HCT116 (cell line): ENCODE data around the gene C1QL4. TPM values are rescaled to one million over a fixed set of nuclear protein-coding genes. Genes with fewer than 3 reads are reported as not detected.

Source experiments
- ATAC-seq: fragments of 200-7000 bp; cut with Tn5 transposase; 2 replicates; pipeline ENCODE4 v1.9.1; 2020; ENCODE audit warnings: mild to moderate bottlenecking, moderate library complexity
- BruUV-seq: library from RNA; stranded (reverse); fragments of 400-500 nt; replicated peaks from 2 replicates; lab custom pipeline; 2021; lab: Mats Ljungman, UMichigan
- CTCF ChIA-PET: fragments of 300-600 bp; sonication (Branson Sonifier 250); formaldehyde crosslinking; loops from one replicate; lab custom pipeline; 2021; ENCODE audit warnings: antibody characterized with exemption; lab: Charles Lee
- POLR2A ChIA-PET: fragments of 300-600, 350-600 bp; sonication (Branson Sonifier 250); formaldehyde crosslinking; loops from one replicate; lab custom pipeline; 2021; ENCODE audit warnings: antibody characterized with exemption; lab: Charles Lee
- RAD21 ChIA-PET, 2 experiments: fragments of 300-600 bp; sonication (Branson Sonifier 250); formaldehyde crosslinking; loops; one replicate each; lab custom pipeline; 2023; ENCODE audit warnings: low total read pairs in 2 of 2; ENCODE audit not compliant: uncharacterized antibody in 2 of 2, unreplicated experiment in 2 of 2, low non-redundant PET in 1 of 2; lab: Charles Lee
- DNase-seq: peaks from one replicate; pipeline ENCODE4 v3.0.0-alpha.2; 2010; ENCODE audit warnings: low read depth, low spot score
- H2AFZ ChIP-seq: fragments of 200-600 bp; shearing (Covaris generic), sonication (generic); 2 replicates; pipeline ENCODE4 v1.6.1; 2017; ENCODE audit warnings: low read depth, mixed run types, mixed read lengths, antibody characterized with exemption, low read length; ENCODE audit not compliant: poor library complexity, severe bottlenecking
- H3K27ac ChIP-seq: 2 replicates; pipeline ENCODE4 v1.5.1; 2012; ENCODE audit warnings: low read depth, low read length
- H3K27me3 ChIP-seq: fragments of 200-600 bp; sonication (generic); 2 replicates; pipeline ENCODE4 v1.6.1; 2016; ENCODE audit warnings: mixed run types, low read length, mixed read lengths; ENCODE audit not compliant: insufficient read depth
- H3K36me3 ChIP-seq, 2 experiments: fragments of 200-500 bp in 1 of 2; fragments of 200-600 bp in 1 of 2; sonication (Bioruptor generic) in 1 of 2; sonication (generic) in 1 of 2; 2 replicates each; pipeline versions ENCODE4 v1.5.1 to v1.6.1; 2014 to 2016; ENCODE audit warnings: low read length in 2 of 2, inconsistent platforms in 1 of 2, mixed read lengths in 1 of 2, mixed run types in 1 of 2; ENCODE audit not compliant: insufficient read depth in 2 of 2, control insufficient read depth in 1 of 2
- H3K4me1 ChIP-seq, 2 experiments: fragments of 200-600 bp in 1 of 2; sonication (generic) in 1 of 2; 2 replicates each; pipeline versions ENCODE4 v1.5.1 to v1.6.1; 2012 to 2017; ENCODE audit warnings: low read length in 2 of 2, inconsistent platforms in 1 of 2, mild to moderate bottlenecking in 1 of 2, mixed read lengths in 1 of 2, mixed run types in 1 of 2, moderate library complexity in 1 of 2; ENCODE audit not compliant: insufficient read depth in 2 of 2, control insufficient read depth in 1 of 2
- H3K4me2 ChIP-seq: fragments of 200-600 bp; sonication (generic); 2 replicates; pipeline ENCODE4 v1.6.1; 2017; ENCODE audit warnings: mixed run types, low read length, mixed read lengths
- H3K4me3 ChIP-seq, 2 experiments: fragments of 200-600 bp in 1 of 2; sonication (generic) in 1 of 2; replicated peaks in 1 of 2; 2 replicates each; pipeline ENCODE4 v1.5.1; 2011 to 2016; ENCODE audit warnings: low read length in 2 of 2, control low read depth in 1 of 2, low read depth in 1 of 2, mild to moderate bottlenecking in 1 of 2, mixed read lengths in 1 of 2, mixed run types in 1 of 2
- H3K79me2 ChIP-seq: fragments of 200-600 bp; sonication (generic); 2 replicates; pipeline ENCODE4 v1.6.1; 2017; ENCODE audit warnings: mild to moderate bottlenecking, mixed run types, low read length, moderate library complexity, mixed read lengths; ENCODE audit not compliant: insufficient read depth
- H3K9ac ChIP-seq: fragments of 200-600 bp; sonication (generic); 2 replicates; pipeline ENCODE4 v1.6.1; 2016; ENCODE audit warnings: low read length, mixed read lengths
- H3K9me2 ChIP-seq: fragments of 200-600 bp; sonication (generic), shearing (Covaris generic); 2 replicates; pipeline ENCODE4 v1.6.1; 2017; ENCODE audit warnings: mixed run types, mild to moderate bottlenecking, moderate library complexity; ENCODE audit not compliant: insufficient read depth
- H3K9me3 ChIP-seq, 2 experiments: fragments of 200-500 bp in 1 of 2; fragments of 200-600 bp in 1 of 2; sonication (Bioruptor generic) in 1 of 2; sonication (generic) in 1 of 2; 2 replicates each; pipeline ENCODE4 v1.6.1; 2014 to 2017; ENCODE audit warnings: low read length in 2 of 2, mixed read lengths in 2 of 2, inconsistent platforms in 1 of 2, low read depth in 1 of 2, mild to moderate bottlenecking in 1 of 2, mixed run types in 1 of 2, moderate library complexity in 1 of 2; ENCODE audit not compliant: control insufficient read depth in 1 of 2, insufficient read depth in 1 of 2
- H4K20me1 ChIP-seq: fragments of 200-600 bp; sonication (generic), shearing (Covaris generic); 2 replicates; pipeline ENCODE4 v1.6.1; 2017; ENCODE audit warnings: mixed run types, mild to moderate bottlenecking, moderate library complexity; ENCODE audit not compliant: insufficient read depth
- ATF3 ChIP-seq: IDR thresholded peaks from 2 replicates; pipeline ENCODE4 v1.6.1; 2012
- CBX3 ChIP-seq: IDR thresholded peaks from 2 replicates; pipeline ENCODE4 v1.6.1; 2012; ENCODE audit warnings: low read depth
- CTCF ChIP-seq, 3 experiments: fragments of 200-600 bp in 1 of 3; sonication (generic) in 1 of 3; IDR thresholded peaks in 2 of 3; conservative IDR thresholded peaks in 1 of 3; 2 replicates each; pipeline ENCODE4 v1.5.1; 2012 to 2017; ENCODE audit warnings: low read depth in 2 of 3, low read length in 2 of 3, antibody characterized with exemption in 1 of 3, borderline replicate concordance in 1 of 3, control low read depth in 1 of 3, mild to moderate bottlenecking in 1 of 3, mixed read lengths in 1 of 3, mixed run types in 1 of 3, moderate library complexity in 1 of 3; ENCODE audit not compliant: insufficient read depth in 1 of 3
- ELF1 ChIP-seq: IDR thresholded peaks from 2 replicates; pipeline ENCODE4 v1.6.1; 2012; ENCODE audit warnings: low read depth, borderline replicate concordance
- EZH2phosphoT487 ChIP-seq: fragments of 200-600 bp; IDR thresholded peaks from 2 replicates; pipeline ENCODE4 v1.6.1; 2018; ENCODE audit warnings: antibody characterized with exemption, borderline replicate concordance
- FOSL1 ChIP-seq: IDR thresholded peaks from 2 replicates; pipeline ENCODE4 v1.6.1; 2012; ENCODE audit warnings: low read depth
- JUND ChIP-seq: IDR thresholded peaks from 2 replicates; pipeline ENCODE4 v1.6.1; 2012
- MAX ChIP-seq: IDR thresholded peaks from 2 replicates; pipeline ENCODE4 v1.6.1; 2012
- POLR2AphosphoS5 ChIP-seq: IDR thresholded peaks from 2 replicates; pipeline ENCODE4 v1.6.1; 2011; ENCODE audit warnings: mild to moderate bottlenecking, low read depth, low read length, moderate library complexity
- RAD21 ChIP-seq: IDR thresholded peaks from 2 replicates; pipeline ENCODE4 v1.6.1; 2012; ENCODE audit warnings: low read depth, mild to moderate bottlenecking
- REST ChIP-seq: IDR thresholded peaks from 2 replicates; pipeline ENCODE4 v1.6.1; 2012; ENCODE audit warnings: low read depth
- SP1 ChIP-seq: IDR thresholded peaks from 2 replicates; pipeline ENCODE4 v1.6.1; 2012; ENCODE audit warnings: low read depth
- SRF ChIP-seq: IDR thresholded peaks from 2 replicates; pipeline ENCODE4 v1.6.1; 2012; ENCODE audit warnings: low read depth
- ZBTB33 ChIP-seq: IDR thresholded peaks from 2 replicates; pipeline ENCODE4 v1.6.1; 2011; ENCODE audit warnings: mild to moderate bottlenecking, low read length, moderate library complexity; ENCODE audit not compliant: insufficient replicate concordance; ENCODE audit errors: extremely low read depth
- intact Hi-C: fragments of 100-400 bp; cut with micrococcal nuclease; formaldehyde crosslinking; loops from 2 replicates; pipeline ENCODE4 v1.10.0; 2022
- total RNA-seq: library from RNA; stranded (reverse); gene quantifications from one replicate; pipeline ENCODE4 v1.2.1, GENCODE V29; 2021; ENCODE audit not compliant: unreplicated experiment

The C1QL4 gene
- total RNA-seq, 1 experiment from 2014 or later, result 8.1 TPM

GRCh38 chr12:49355913-49356312 is 18.9 kb upstream of the C1QL4 start:
- ATAC-seq (no peak), DNase-seq (no peak)
- H3K9me3 ChIP-seq, result no peaks in the 10 kb centered on the region
- no TSS peak for BruUV-seq
- peaks cover 31 to 35% of the 10 kb centered on the region in 2 experiments for H3K4me1 ChIP-seq
- H3K27ac ChIP-seq, result no peak overlapping the region
- H3K9ac ChIP-seq, result no peak overlapping the region
- no peak overlapping the region for H3K4me2 ChIP-seq
- CTCF ChIA-PET, result interaction anchor here (3.2 to 3.7 kb wide), 2 partner anchors 58 to 67 kb away, joined by 18 to 47 read pairs; no protein-coding TSS in a partner anchor
- peaks cover 0 to 9% of the 10 kb centered on the region in 2 experiments; a peak in 2 of 4 replicates for H3K36me3 ChIP-seq
- no peak overlapping the region for H3K4me3 ChIP-seq
- H3K27me3 ChIP-seq, result no peaks in the 10 kb centered on the region
- POLR2A ChIA-PET, result interaction anchor here (3.5 kb wide), 1 partner anchor 8 kb away, joined by 16 read pairs; the partner anchor contains the start of gene DNAJC22
- H4K20me1 ChIP-seq, result no peaks in the 10 kb centered on the region
- TF ChIP-seq ZBTB33, result no peak
- no peak for TF ChIP-seq FOSL1
- no peak for TF ChIP-seq JUND
- no peak for TF ChIP-seq EZH2phosphoT487
- no peak for TF ChIP-seq SP1
- TF ChIP-seq SRF, result no peak
- no peak for TF ChIP-seq MAX
- TF ChIP-seq ELF1, result no peak
- TF ChIP-seq CTCF (IDR thresholded peaks at IDR 0.05 in 2 of 3, conservative IDR thresholded peaks at IDR 0.05 in 1 of 3; ENCODE audit: borderline replicate concordance in 1 of 3, insufficient read depth in 1 of 3, low read depth in 2 of 3, low read length in 2 of 3), result no peak
- TF ChIP-seq POLR2AphosphoS5, result no peak
- TF ChIP-seq RAD21, result no peak
- no peak for TF ChIP-seq REST
- no peak for TF ChIP-seq ATF3
- TF ChIP-seq CBX3, result no peak
- H3K9me2 ChIP-seq, result no peaks in the 10 kb centered on the region
- RAD21 ChIA-PET, result no interaction called here
- H2AFZ ChIP-seq, result no peak overlapping the region
- H3K79me2 ChIP-seq, result no peaks in the 10 kb centered on the region
- intact Hi-C loops, result loop anchor here (5.0 kb wide), 1 partner anchor 211 kb away; the partner anchor contains the start of gene MCRS1
